Right atrium auricular region (tissue), 2 donors: ENCODE data around the gene RPL36. TPM values are rescaled to one million over a fixed set of nuclear protein-coding genes. Genes with fewer than 3 reads are reported as not detected.

Source experiments
- DNase-seq: peaks from one replicate; pipeline ENCODE4 v3.0.0-alpha.2; 2019; ENCODE audit warnings: low spot score
- H3K27ac ChIP-seq, 2 donors: fragments of 200-600 bp; sonication (generic); 1 replicate in 1 of 2; 2 replicates in 1 of 2; pipeline ENCODE4 v1.5.1; 2016 to 2019
- H3K27me3 ChIP-seq, 2 donors: fragments of 200-600 bp; sonication (generic); one replicate each; pipeline versions ENCODE4 v1.5.1 to v1.6.0; 2017 to 2019
- H3K36me3 ChIP-seq: fragments of 200-600 bp; sonication (generic); one replicate; pipeline ENCODE4 v1.5.1; 2016
- H3K4me1 ChIP-seq, 2 donors: fragments of 200-600 bp; sonication (generic); one replicate each; pipeline versions ENCODE4 v1.5.1 to v1.6.0; 2017 to 2019
- H3K4me3 ChIP-seq, 2 donors: fragments of 200-600 bp; sonication (generic); 1 replicate in 1 of 2; 2 replicates in 1 of 2; pipeline ENCODE4 v1.5.1; 2017 to 2019; ENCODE audit warnings: mild to moderate bottlenecking in 1 of 2, moderate library complexity in 1 of 2
- H3K9me3 ChIP-seq, 2 donors: fragments of 200-600 bp; sonication (generic); one replicate each; pipeline ENCODE4 v1.5.1; 2019
- total RNA-seq, 2 donors: library from RNA; depleted of rRNA; stranded (reverse); fragments of >200 nt; gene quantifications; one replicate each; pipeline ENCODE4 v1.1.0, GENCODE V29; 2016
- TF ChIP-seq, protein P1 (sequence below), 2 donors: fragments of 200-600 bp; sonication (generic); IDR thresholded peaks; one replicate each; pipeline ENCODE4 v1.5.1; 2019; ENCODE audit warnings: antibody characterized with exemption in 2 of 2

RPL36 gene
- total RNA-seq, 2 donors from 2014 or later, result 222 to 483 TPM

DNA sequence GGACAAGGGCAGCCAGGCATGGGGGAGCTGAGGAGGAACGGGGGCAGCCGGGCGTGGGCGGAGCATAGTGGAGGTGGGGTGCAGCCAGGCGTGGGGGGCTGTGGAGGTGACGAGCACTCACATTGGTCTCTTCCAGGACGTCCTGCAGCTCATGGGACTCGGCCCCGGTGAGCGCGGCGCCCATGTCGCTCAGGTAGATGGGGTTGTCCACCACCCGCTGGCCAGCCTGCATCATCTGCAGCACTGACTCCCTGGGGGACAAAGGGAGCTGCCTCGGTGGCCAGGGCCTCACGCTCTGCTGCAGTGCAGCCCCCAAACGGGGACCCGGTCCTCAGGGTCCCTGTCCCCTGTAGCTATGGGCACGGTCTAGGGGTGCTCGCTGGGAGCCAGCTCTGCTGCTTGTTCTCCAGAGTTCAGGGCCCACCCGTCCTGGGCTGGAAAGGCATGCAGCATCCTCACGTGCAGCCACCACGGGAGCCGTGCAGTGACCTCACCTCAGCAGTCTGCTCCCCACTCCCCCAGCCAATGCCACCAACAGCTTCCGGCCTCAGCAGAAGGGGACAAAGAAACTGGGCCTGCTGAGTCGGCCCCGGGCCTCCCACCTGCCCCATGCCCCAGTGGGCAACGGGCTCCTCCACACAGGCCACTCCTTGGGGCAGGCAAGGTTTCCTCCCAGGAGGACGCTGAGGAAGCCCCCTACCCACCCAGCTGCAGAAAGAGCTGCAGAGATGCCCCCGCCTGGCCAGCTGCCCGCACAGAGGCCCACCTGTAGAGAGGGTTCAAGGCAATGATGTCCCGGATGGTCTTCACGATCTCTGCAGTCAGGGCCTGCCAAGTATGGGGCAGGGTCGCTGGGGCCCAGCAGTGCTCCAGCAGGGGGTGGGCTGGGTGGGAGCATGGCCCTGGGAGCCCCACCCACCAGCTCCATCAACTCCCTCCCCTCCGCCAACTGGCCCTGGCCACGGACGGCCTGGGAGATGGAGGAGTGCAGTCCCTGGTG is 17.8 kb downstream of the RPL36 start:
- Histone ChIP-seq H3K27ac (no peak overlapping the region), H3K36me3 (peaks cover 76% of the 10 kb centered on the region), H3K4me3 (no peak overlapping the region), H3K27me3 (no peaks in the 10 kb centered on the region), H3K9me3 (no peaks in the 10 kb centered on the region), H3K4me1 (no peaks in the 10 kb centered on the region)
- TF ChIP-seq, protein P1, sequence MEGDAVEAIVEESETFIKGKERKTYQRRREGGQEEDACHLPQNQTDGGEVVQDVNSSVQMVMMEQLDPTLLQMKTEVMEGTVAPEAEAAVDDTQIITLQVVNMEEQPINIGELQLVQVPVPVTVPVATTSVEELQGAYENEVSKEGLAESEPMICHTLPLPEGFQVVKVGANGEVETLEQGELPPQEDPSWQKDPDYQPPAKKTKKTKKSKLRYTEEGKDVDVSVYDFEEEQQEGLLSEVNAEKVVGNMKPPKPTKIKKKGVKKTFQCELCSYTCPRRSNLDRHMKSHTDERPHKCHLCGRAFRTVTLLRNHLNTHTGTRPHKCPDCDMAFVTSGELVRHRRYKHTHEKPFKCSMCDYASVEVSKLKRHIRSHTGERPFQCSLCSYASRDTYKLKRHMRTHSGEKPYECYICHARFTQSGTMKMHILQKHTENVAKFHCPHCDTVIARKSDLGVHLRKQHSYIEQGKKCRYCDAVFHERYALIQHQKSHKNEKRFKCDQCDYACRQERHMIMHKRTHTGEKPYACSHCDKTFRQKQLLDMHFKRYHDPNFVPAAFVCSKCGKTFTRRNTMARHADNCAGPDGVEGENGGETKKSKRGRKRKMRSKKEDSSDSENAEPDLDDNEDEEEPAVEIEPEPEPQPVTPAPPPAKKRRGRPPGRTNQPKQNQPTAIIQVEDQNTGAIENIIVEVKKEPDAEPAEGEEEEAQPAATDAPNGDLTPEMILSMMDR (IDR thresholded peaks at IDR 0.05), result no peak
- DNase-seq, result no peak

DNA sequence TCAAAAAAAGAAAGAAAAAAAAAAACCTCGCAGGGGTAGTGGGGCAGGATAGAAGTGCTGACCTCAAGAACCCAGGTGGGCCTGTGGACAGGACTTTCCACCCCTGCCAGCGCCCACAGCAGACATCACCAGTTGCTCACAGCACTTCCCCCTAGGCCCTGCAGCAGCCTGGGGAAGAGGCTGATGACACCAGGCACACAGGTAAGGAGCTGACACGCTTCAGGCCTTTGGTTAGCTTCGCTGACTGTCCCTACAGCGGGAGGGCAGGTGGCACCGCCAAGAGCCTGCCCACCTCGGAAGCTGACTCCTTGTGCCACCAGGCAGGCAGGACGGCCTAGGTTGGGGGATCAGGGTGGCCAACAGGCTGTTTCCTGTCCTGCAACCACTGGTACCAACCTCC is 20.9 kb downstream of the RPL36 start:
- Histone ChIP-seq H3K4me3 (no peak overlapping the region), H3K27ac (no peak overlapping the region), H3K27me3 (no peaks in the 10 kb centered on the region), H3K9me3 (no peaks in the 10 kb centered on the region), H3K4me1 (no peaks in the 10 kb centered on the region), H3K36me3 (peaks cover 53% of the 10 kb centered on the region)
- DNase-seq, result no peak
- TF ChIP-seq, protein P1 (IDR thresholded peaks at IDR 0.05), result no peak

DNA sequence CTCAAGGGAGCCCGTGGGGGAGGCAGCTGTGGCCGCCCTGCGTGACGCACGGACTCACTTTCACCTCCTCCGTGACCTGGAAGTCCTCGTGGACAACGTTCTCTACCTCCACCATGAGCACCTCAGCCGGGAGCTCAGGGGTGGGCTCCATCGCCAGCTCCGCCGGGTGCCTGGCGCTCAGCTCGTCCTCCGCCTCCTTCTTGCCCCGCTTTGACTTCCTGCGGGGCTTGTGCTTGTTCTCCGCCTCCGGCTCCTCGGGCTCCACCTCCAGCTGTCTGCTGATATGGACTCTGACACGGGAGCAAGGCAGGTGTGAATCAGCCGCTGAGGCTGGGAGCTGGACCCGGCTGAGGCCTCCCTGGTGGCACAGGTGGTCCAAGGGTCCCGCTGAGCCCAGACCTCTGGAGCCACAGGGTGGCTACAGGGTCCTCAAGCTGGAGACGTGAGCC is 21.6 kb downstream of the RPL36 start:
- Histone ChIP-seq H3K9me3 (no peaks in the 10 kb centered on the region), H3K27me3 (no peaks in the 10 kb centered on the region), H3K4me1 (no peaks in the 10 kb centered on the region), H3K27ac (no peak overlapping the region), H3K36me3 (peaks cover 46% of the 10 kb centered on the region), H3K4me3 (no peak overlapping the region)
- DNase-seq, result no peak
- TF ChIP-seq, protein P1 (IDR thresholded peaks at IDR 0.05), result no peak

DNA sequence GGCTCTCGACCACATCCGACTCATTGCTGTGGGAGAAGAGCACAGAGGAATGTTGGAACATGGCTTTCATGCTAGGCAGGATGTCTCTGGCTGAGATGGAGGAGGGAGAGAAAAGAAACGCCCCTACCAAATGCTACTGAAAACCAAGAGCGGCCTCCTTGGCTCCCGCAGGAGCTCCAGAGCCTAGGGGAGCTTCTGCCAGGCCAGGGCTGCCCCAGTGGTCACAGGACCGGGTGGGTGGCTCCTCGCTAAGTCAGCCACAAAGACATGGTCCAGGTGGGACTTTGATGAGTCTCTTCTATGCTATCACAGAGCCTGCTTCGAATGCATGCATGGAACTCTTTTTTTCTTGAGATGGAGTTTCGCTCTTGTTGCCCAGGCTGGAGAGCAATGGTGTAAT is 23.1 kb downstream of the RPL36 start:
- Histone ChIP-seq H3K27ac (no peak overlapping the region), H3K36me3 (peaks cover 34% of the 10 kb centered on the region), H3K9me3 (no peaks in the 10 kb centered on the region), H3K4me3 (no peak overlapping the region), H3K4me1 (peaks cover 0 to 4% of the 10 kb centered on the region in 2 donors), H3K27me3 (no peaks in the 10 kb centered on the region)
- TF ChIP-seq, protein P1 (IDR thresholded peaks at IDR 0.05), result no peak
- no peak for DNase-seq

DNA sequence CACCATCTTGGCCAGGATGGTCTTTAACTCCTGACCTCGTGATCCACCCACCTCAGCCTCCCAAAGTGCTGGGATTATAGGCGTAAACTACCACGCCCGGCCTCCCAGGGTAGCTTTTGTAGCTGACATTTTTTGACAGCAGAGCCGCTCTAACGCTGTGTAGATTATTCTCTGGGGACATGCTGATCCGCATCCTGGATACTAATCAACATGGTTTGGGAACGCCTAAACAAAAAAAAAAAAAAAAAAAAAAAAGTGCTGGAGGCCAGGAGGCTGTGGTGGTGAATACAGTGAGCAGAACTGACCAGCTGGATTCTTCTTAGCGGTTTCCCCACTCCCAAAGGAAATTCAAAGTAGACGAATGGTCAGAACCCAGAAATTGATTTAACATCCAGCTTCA is 24.7 kb downstream of the RPL36 start:
- no peak for DNase-seq
- H3K4me3 ChIP-seq, result no peak overlapping the region
- H3K4me1 ChIP-seq, result peaks cover 0 to 18% of the 10 kb centered on the region in 2 donors
- TF ChIP-seq, protein P1 (IDR thresholded peaks at IDR 0.05), result no peak
- no peaks in the 10 kb centered on the region for H3K9me3 ChIP-seq
- no peaks in the 10 kb centered on the region for H3K27me3 ChIP-seq
- peaks cover 32% of the 10 kb centered on the region for H3K36me3 ChIP-seq
- H3K27ac ChIP-seq, result no peak overlapping the region
